ENCODE measurements around the gene ALKBH3. TPM values are rescaled to one million over a fixed set of nuclear protein-coding genes. Genes with fewer than 3 reads are reported as not detected.

ALKBH3 gene
- total and polyA plus RNA-seq, 2 donors (not counting 3 experiments of a cell fraction or from before 2014, with no cell fraction given) = 28.0 to 34.7 TPM

DNA sequence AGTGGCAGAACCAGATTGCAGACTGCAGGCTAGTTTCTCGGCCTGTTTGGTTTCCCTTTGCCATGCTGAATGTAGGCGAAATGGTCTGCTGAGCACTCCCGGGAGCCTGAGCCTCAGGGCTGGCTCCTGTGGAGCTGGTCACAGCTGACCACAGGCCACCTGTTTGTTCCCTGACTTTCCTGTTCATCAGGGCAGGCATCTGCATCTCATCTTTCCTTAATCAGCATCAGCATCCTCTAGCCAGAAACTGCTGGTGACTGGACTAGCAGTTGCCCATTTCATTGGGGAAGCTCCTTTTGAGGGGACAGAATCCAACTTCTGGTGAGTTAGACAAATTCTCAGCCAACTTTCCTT, 41.6 kb downstream of the ALKBH3 start:
- no peaks in the 10 kb centered on the region for H3K9me1 ChIP-seq (replicated peaks; ENCODE audit: control insufficient read depth, extremely low read depth, insufficient read depth, low read length)
- POLR2A ChIA-PET = no interaction called here
- no peak overlapping the region for H3K27ac ChIP-seq (ENCODE audit: insufficient read depth, low read depth, low read length)
- DNase-seq (ENCODE audit: low read depth, low spot score) (no peak), FAIRE-seq (no peak)
- intact Hi-C loops (cut with micrococcal nuclease) = loop anchor here (2.0 kb wide), 1 partner anchor 21 kb away; the partner anchor contains the start of gene C11orf96
- H3K36me3 ChIP-seq (ENCODE audit: control insufficient read depth in 2 of 2, extremely low read depth in 1 of 2, insufficient read depth in 2 of 2, low read length in 2 of 2) = peaks cover 0 to 3% of the 10 kb centered on the region in 2 experiments
- H3K27me3 ChIP-seq (ENCODE audit: control insufficient read depth in 2 of 2, insufficient read depth in 2 of 2, low read length in 2 of 2) = no peaks in the 10 kb centered on the region
- dilution Hi-C loops (cut with MboI; ENCODE audit: extremely low pct_ligation_motif_present, low sequenced_read_pairs) = no loop called here
- no peaks in the 10 kb centered on the region for H3K9me3 ChIP-seq (replicated peaks; ENCODE audit: control insufficient read depth, insufficient read depth, low read length)
- BruUV-seq (replicated peaks) = no TSS peak
- no peak overlapping the region for H3K9ac ChIP-seq (replicated peaks; ENCODE audit: extremely low read depth, insufficient read depth, low read length)
- peaks cover 45% of the 10 kb centered on the region for H3K4me1 ChIP-seq (ENCODE audit: control insufficient read depth, extremely low read depth, insufficient read depth, low read length)
- TF ChIP-seq EZH2 (IDR thresholded peaks at IDR 0.05; ENCODE audit: borderline replicate concordance, low read depth, low read length, severe bottlenecking) (no peak), POLR2AphosphoS5 (IDR thresholded peaks at IDR 0.05; ENCODE audit: insufficient read depth, low read depth, low read length) (no peak), MYC (IDR thresholded peaks at IDR 0.05; ENCODE audit: low read depth, low read length) (no peak), GATA2 (IDR thresholded peaks at IDR 0.05; ENCODE audit: insufficient read depth, insufficient read length, low read depth, low read length) (no peak), POLR2A (IDR thresholded peaks at IDR 0.05; ENCODE audit: low read depth, low read length) (no peak), FOS (IDR thresholded peaks at IDR 0.05; ENCODE audit: borderline replicate concordance, insufficient read depth, low read length) (no peak), JUN (IDR thresholded peaks at IDR 0.05; ENCODE audit: borderline replicate concordance, insufficient read depth, insufficient read length, low read depth) (no peak)
- TF ChIP-seq, protein P1, sequence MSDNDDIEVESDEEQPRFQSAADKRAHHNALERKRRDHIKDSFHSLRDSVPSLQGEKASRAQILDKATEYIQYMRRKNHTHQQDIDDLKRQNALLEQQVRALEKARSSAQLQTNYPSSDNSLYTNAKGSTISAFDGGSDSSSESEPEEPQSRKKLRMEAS (IDR thresholded peaks at IDR 0.05; ENCODE audit: insufficient read depth, insufficient read length) = no peak
- TF ChIP-seq, protein P2, sequence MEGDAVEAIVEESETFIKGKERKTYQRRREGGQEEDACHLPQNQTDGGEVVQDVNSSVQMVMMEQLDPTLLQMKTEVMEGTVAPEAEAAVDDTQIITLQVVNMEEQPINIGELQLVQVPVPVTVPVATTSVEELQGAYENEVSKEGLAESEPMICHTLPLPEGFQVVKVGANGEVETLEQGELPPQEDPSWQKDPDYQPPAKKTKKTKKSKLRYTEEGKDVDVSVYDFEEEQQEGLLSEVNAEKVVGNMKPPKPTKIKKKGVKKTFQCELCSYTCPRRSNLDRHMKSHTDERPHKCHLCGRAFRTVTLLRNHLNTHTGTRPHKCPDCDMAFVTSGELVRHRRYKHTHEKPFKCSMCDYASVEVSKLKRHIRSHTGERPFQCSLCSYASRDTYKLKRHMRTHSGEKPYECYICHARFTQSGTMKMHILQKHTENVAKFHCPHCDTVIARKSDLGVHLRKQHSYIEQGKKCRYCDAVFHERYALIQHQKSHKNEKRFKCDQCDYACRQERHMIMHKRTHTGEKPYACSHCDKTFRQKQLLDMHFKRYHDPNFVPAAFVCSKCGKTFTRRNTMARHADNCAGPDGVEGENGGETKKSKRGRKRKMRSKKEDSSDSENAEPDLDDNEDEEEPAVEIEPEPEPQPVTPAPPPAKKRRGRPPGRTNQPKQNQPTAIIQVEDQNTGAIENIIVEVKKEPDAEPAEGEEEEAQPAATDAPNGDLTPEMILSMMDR (IDR thresholded peaks at IDR 0.05; ENCODE audit: extremely low read depth in 1 of 2, insufficient read depth in 1 of 2, low read depth in 1 of 2, low read length in 2 of 2) = no peak
- H4K20me1 ChIP-seq (replicated peaks; ENCODE audit: control insufficient read depth, extremely low read depth, insufficient read depth, low read length) = no peaks in the 10 kb centered on the region
- H2AFZ ChIP-seq (ENCODE audit: low read depth, low read length) = no peak overlapping the region
- CTCF ChIA-PET = interaction anchor here (0.8 to 8.0 kb wide), 4 partner anchors 11 to 33 kb away, joined by 3 to 43 read pairs (median 14); partner anchors contain the start of gene C11orf96
- no peaks in the 10 kb centered on the region for H3K79me2 ChIP-seq (ENCODE audit: control insufficient read depth, insufficient read depth, low read length)
- no peak overlapping the region for H3K4me3 ChIP-seq (replicated peaks in 1 of 3; ENCODE audit: insufficient read depth in 1 of 3, low read depth in 1 of 3, low read length in 3 of 3)
- H3K4me2 ChIP-seq (ENCODE audit: insufficient read depth, low read length) = no peak overlapping the region

Data from endothelial cell of umbilical vein (primary cell).